MM.1S (cell line): ENCODE measurements around the gene KIF24.

ENCODE experiments used
- CTCF ChIP-seq: fragments of 300-600 bp; sonication (generic); IDR thresholded peaks from 2 replicates; pipeline ENCODE4 v1.5.1; 2016; ENCODE audit warnings: antibody characterized with exemption, low read length, mixed read lengths
- EZH2 ChIP-seq: fragments of 300-600 bp; sonication (generic); optimal IDR thresholded peaks from 2 replicates; pipeline ENCODE3; 2017; ENCODE audit warnings: low read depth, mild to moderate bottlenecking, antibody characterized with exemption, low read length, mixed read lengths
- EZH2phosphoT487 ChIP-seq: fragments of 300-600 bp; sonication (generic); IDR thresholded peaks from 2 replicates; pipeline ENCODE4 v1.6.1; 2018; ENCODE audit warnings: antibody characterized with exemption, low read length

DNA sequence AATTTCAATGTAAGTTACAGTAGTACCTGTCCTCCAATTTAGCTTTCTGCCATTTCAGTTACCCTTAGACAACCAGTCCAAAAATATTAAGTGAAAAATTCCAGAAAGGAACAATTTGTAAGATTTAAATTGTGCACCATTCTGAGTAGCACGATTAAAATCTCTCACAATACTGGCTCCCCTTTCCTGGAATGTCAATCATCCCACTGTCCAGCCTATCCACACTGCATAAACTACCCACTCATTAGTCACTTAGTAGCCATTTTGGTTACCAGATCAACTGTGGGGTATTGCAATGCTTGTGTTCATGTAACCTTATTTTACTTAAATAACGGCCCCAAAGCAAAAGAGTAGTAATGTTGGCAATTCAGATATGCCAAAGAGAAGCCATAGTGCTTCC, 11.6 kb downstream of the KIF24 start:
- TF ChIP-seq EZH2 = no peak
- TF ChIP-seq CTCF = no peak
- no peak for TF ChIP-seq EZH2phosphoT487
